Stimulated activated effector memory CD8-positive, alpha-beta T cell treated with anti-CD3 and anti-CD28 coated beads, Interleukin-12 subunit alpha, Interleukin-12 subunit beta, amount 100 ng/mL, for 72 hours (primary cell): Measurements from ENCODE around the gene UBA7.
"Not testable (repeated sequence)": the region's sequence is repeated elsewhere in the genome, so short reads cannot be mapped to it uniquely, and the experiment has no call there.

ENCODE experiments used
- ATAC-seq: fragments of 150-1000 bp; cut with Tn5 transposase; 2 replicates; pipeline ENCODE4 v1.10.0; 2021
- DNase-seq, 2 donors: peaks; one replicate each; pipeline ENCODE4 v3.0.0; 2021 to 2022; ENCODE audit warnings: low spot score in 2 of 2
- H3K27ac Mint-ChIP-seq: one replicate; pipeline ENCODE4 v1.8.0; 2022; ENCODE audit warnings: mild to moderate bottlenecking, mixed read lengths
- H3K36me3 Mint-ChIP-seq: one replicate; pipeline ENCODE4 v1.8.0; 2022; ENCODE audit warnings: mild to moderate bottlenecking, mixed read lengths
- H3K4me1 Mint-ChIP-seq: one replicate; pipeline ENCODE4 v1.8.0; 2022; ENCODE audit warnings: mixed read lengths
- H3K4me3 Mint-ChIP-seq: one replicate; pipeline ENCODE4 v1.8.0; 2022; ENCODE audit warnings: mild to moderate bottlenecking, mixed read lengths
- H3K9me3 Mint-ChIP-seq: one replicate; pipeline ENCODE4 v1.8.0; 2022; ENCODE audit warnings: mixed read lengths

Gene UBA7

DNA sequence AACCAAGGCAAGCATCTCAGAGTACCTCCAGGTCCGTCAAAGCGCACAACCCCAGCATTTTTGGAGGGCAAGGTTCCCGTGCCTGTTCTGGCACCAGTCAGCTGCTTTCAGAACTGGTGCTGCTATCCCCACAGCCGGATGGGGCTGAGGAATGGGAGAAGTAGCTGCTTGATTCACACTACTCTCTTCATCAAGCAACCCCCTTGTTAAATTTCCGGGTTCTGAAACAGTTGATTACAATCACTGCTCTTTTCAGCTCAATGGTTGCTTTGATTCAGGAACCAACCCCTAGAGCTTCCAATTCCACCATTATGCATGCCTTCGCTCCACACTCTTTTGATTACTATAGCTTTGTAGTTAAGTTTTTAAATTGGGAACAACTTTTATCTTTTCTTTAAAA is 12.3 kb upstream of the UBA7 start:
- Mint-ChIP-seq H3K9me3 (no peaks in the 10 kb centered on the region), H3K27ac (no peak overlapping the region), H3K4me1 (no peaks in the 10 kb centered on the region), H3K36me3 (no peaks in the 10 kb centered on the region), H3K4me3 (no peak overlapping the region)
- DNase-seq: no peak
- ATAC-seq: no peak

- not testable (repeated sequence) for ATAC-seq, H3K27ac Mint-ChIP-seq, H3K36me3 Mint-ChIP-seq, H3K4me3 Mint-ChIP-seq, H3K9me3 Mint-ChIP-seq, H3K4me1 Mint-ChIP-seq, DNase-seq
Observed at GRCh38 chr3:49823131-49823530, 9.4 kb upstream of the UBA7 start.

DNA sequence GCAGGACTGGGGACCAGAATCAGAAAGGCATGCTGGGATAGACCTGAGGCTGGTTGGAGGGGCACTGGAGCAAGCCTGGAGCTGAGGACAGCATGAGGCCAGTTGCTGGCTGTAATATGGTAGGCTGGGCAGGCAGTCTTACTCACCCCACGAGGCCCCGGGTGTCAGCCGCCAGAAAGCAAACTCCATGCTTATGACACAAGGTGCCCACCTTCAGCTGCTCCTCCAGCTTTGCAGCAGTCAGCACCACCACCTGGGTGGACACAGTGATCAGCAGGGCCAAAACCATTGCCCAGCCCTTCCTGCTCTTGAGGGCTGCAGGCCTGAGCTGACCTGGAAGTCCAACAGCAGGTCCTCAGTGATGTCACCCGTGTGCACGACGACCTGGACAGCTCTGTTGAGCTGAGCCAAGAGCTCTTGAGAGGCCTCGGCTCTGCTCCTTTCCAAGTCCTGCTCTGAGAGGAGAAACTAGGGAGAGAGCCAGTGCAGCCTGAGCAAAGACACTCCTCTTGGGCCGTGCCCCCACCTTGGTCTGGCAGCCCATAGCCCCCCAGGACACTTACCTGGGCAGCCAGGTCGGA is 747 bp downstream of the UBA7 start:
- Mint-ChIP-seq H3K9me3 (no peaks in the 10 kb centered on the region), H3K4me3 (peak overlapping the region; percentile 85), H3K36me3 (peaks cover 13% of the 10 kb centered on the region), H3K4me1 (peaks cover 40% of the 10 kb centered on the region), H3K27ac (peak overlapping the region; percentile 95)
- no peak for ATAC-seq
- no peak for DNase-seq

DNA sequence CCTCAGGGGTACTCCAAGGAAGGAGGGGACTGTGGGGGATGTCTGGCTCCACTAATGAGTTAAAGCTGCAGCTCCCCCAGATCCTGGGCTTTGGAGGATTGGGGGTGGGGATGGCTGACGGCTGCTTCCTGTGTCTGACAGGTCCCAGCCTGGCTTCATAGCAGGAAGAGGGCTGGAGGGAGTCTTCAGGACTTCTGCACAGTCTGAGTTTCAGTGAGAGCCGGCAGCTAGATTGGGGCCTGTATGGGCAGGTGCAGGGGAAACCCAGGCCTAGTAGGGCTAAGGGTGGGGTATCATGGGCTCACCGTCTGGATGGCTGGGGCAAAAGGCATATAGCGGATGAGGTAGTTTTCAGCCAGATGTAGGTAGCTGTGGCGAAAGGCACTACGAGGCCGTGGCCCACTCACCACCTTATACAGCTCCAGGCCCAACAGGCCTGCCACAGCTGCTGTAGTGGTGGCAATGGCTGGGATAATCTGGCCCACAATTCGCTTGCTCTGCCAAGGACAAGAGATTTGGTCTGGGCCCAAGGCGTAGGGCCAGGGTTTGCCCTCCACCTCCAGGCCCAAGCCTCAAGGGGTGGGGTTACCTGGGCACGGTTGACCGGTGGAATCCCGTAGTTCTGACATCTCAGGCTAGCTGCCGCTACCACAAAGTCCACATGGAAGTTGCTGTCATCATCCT is 6.2 kb downstream of the UBA7 start:
- Mint-ChIP-seq H3K9me3 (no peaks in the 10 kb centered on the region), H3K4me3 (no peak overlapping the region), H3K27ac (peak overlapping the region; percentile 76), H3K4me1 (peaks cover 37% of the 10 kb centered on the region), H3K36me3 (peaks cover 21% of the 10 kb centered on the region)
- no peak for ATAC-seq
- DNase-seq: no peak

DNA sequence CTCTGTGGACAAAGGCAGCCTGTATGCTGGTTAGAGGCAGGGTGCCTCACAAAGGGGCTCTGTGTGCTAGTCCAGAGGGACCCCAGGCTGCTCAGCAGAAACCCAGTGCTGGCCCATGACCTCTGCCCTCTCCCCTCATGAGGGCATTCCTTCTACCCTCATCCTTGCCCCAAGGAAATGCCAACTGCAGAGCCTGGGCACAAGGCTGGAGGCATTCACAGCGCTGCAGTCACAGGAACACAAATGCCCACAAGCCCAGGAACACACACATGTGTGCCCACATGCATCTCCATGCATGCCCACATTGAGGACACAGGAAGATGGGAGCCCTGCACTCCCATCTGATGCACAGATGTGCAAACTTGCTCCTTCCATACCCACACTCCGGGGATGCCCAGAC is 6.9 kb downstream of the UBA7 start:
- ATAC-seq (no peak), DNase-seq (no peak)
- peak overlapping the region; percentile 76 for H3K27ac Mint-ChIP-seq

DNA sequence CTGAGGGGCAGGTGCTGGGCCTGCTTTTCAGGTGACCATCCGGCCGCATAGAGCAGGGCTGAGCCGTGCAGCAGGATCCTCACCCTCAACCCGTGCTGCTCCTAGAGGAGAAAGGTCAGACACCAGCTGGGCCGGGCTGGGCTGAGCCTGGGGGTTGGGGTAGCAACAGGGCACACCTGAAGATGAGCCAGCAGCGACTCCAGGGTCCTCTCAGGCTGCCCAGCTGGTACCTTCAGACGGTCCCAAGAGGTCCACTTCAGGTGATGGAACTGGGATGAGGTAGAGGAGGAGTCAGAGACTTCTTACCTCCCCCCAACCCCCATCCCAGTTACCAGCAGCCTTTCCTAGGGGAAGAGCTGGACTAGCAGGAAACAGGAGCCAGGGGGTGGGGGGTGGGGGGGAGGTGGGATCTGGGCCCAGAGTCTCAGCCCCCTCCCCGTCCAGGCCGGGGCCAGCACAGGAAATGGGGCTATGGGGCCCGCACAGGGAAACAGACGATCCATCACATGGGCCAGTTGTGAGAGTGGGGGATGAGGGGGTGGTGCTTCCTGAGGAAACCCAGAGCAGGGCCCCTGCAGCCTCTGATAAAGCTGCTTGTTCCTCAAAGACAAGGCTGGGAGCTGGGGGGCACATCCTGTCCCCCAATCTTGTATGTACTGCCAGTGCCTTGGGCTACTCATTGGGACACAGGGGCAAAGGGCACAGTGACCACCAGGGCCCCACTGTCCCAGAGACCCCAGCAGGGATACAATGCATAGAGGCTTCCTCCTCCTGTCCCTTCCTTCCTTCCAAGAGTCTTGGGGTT is 7.7 kb downstream of the UBA7 start:
- Mint-ChIP-seq H3K4me3 (peak overlapping the region; percentile 14), H3K27ac (peak overlapping the region; percentile 75), H3K4me1 (peaks cover 37% of the 10 kb centered on the region), H3K36me3 (peaks cover 29% of the 10 kb centered on the region), H3K9me3 (no peaks in the 10 kb centered on the region)
- ATAC-seq (no peak), DNase-seq (no peak)

More for the DNA sequence above, 6.9 kb downstream of the UBA7 start:
- Mint-ChIP-seq H3K4me1 (peaks cover 41% of the 10 kb centered on the region), H3K36me3 (peaks cover 28% of the 10 kb centered on the region), H3K9me3 (no peaks in the 10 kb centered on the region), H3K4me3 (no peak overlapping the region)

DNA sequence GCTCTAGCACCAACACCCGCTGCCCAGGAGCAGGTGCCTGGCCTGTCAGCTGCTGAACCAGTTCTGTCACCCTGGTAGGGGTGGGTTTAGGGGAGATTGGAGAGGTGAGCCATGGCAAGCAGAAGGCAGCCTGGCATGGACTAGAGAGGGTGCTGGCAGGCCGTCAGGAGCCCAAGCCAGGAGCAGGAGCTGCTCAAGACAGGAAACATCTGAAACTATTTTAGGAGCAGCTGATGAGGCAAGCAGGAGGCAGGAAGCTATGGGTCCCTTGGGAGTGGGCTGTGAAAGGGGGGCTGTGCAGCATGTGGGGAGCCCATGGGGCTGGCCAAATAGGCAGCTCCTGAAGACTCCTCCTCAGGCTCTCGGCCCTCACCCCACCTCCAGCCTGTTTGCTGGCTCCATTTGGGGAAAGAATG is 8.4 kb downstream of the UBA7 start:
- peaks cover 33% of the 10 kb centered on the region for H3K4me1 Mint-ChIP-seq
- H3K27ac Mint-ChIP-seq: peak overlapping the region; percentile 75
- no peak for DNase-seq
- H3K9me3 Mint-ChIP-seq: no peaks in the 10 kb centered on the region
- ATAC-seq: no peak
- H3K4me3 Mint-ChIP-seq: peak overlapping the region; percentile 14
- peaks cover 29% of the 10 kb centered on the region for H3K36me3 Mint-ChIP-seq

- Mint-ChIP-seq H3K4me1 (peaks cover 33% of the 10 kb centered on the region), H3K4me3 (peak overlapping the region; percentile 81)
- no peak for DNase-seq
Observed at GRCh38 chr3:49804141-49805041, 9.4 kb downstream of the UBA7 start.

DNA sequence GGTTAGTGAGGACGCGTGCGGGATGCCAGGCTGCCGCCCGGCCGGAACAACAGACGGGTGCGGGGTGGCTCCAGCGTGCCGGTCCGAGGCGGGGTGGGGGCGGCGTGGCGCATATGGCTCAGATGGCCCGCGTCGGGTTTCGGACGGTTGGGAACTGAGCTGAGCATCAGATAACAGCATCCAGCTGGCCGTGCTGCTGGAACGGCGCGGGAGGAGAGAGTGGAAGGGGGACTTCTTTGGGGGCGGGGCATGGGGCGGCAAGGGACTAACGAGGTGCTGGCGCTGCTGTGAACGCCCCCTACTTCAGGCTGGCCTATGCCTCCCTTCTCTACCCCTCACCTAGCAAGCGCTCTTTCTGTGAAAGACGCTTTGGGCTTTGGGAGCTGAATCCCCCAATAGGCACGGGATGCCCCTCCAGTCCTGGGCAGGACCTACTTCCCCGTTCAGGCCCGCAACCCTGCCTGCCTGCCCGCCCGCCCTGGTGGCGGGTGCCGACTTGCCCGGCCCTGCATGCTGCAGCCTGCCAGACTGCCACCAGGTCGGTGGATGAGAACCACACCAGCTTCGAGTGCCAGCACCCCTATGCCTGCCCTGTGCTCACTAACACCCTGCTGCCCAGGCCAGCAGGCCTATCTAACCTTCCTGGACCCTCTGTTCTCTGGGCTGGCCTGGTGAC is 10.2 kb downstream of the UBA7 start:
- Mint-ChIP-seq H3K36me3 (peaks cover 15% of the 10 kb centered on the region), H3K9me3 (no peaks in the 10 kb centered on the region), H3K4me1 (peaks cover 33% of the 10 kb centered on the region), H3K4me3 (peak overlapping the region; percentile 81), H3K27ac (no peak overlapping the region)
- DNase-seq: peak in 1 of 2 donors; percentile 73
- ATAC-seq: peak; percentile 6

More at GRCh38 chr3:49804141-49805041, 9.4 kb downstream of the UBA7 start:
- H3K9me3 Mint-ChIP-seq: no peaks in the 10 kb centered on the region
- peaks cover 19% of the 10 kb centered on the region for H3K36me3 Mint-ChIP-seq
- no peak overlapping the region for H3K27ac Mint-ChIP-seq
- no peak for ATAC-seq

DNA sequence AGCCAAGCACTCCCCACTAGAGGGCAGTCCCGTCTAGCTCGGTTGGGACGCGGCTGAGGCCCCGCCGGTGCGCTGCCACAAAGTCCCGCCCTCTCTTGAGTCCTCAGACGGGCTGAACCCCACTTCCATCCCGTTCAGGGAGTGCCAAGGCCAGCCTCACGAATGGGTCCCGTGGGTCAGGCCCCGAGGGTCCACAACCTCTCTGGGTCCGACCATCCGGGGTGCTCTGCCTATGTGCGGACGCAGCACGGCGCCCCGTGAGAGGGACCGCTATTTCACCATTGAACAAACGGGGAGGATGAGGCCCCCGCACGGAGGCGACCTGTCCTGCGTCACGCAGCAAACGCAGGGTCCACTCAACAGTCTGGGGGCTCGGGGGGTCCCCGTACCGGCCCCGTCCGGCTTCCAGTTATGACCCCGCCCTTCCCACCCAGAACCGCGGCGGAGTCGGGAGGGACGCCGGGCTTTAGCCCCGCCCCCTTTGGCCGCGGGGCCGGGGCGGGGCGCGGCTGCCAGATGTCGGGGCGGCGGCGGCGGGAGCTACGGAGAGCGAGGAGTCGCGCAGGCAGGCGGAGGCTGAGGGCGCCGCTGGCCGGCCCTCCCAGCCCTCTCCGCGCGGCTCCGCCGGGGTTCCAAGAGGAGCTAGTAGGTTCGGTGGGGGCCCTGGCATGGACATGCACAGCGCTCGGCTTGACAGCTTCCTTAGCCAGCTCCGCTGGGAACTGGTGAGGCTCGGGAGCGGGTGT is 10.9 kb downstream of the UBA7 start, which contains the start of gene INKA1:
INKA1 (plus strand) TSS at position 543 of the 746 bp plus-strand sequence; CDS start at position 675, 132 bp downstream.
- ATAC-seq: peak; percentile 88
- H3K27ac Mint-ChIP-seq: peak within 1 kb of the TSS; percentile 29
- H3K4me1 Mint-ChIP-seq: peaks cover 28% of the 10 kb centered on the region
- DNase-seq: peak; percentile 90 to 95
- peak within 1 kb of the TSS; percentile 81 for H3K4me3 Mint-ChIP-seq
- no peaks in the 10 kb centered on the region for H3K9me3 Mint-ChIP-seq
- H3K36me3 Mint-ChIP-seq: peaks cover 15% of the 10 kb centered on the region

- Mint-ChIP-seq H3K4me3 (no peak overlapping the region), H3K9me3 (no peaks in the 10 kb centered on the region), H3K36me3 (peaks cover 15% of the 10 kb centered on the region), H3K27ac (peak overlapping the region; percentile 29), H3K4me1 (peaks cover 28% of the 10 kb centered on the region)
- ATAC-seq (no peak), DNase-seq (no peak)
Observed at GRCh38 chr3:49801160-49801559, 12.6 kb downstream of the UBA7 start.

DNA sequence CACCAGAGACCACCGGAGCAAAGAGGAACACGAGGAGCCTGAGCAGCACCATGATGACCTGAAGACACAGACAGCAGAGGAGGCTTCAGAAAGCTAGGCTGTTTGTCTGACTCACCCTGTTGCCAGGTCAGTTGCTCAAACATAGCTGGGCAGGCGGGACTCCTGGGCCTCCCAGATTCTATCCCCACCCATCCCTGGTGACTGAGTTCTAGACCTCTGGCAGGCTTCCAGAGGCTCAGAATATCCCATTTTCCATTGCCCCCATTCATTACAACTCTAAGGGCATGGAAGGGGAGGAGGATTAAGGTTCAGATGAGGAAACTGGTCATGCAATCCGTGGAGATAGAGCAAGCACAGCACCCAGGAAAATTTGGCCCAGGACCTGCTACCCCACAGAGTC is 14.0 kb downstream of the UBA7 start, which contains the start of gene CDHR4:
CDHR4 (minus strand) TSS at position 113 of the 400 bp plus-strand sequence; CDS start at position 52, 61 bp downstream.
- H3K4me1 Mint-ChIP-seq: peaks cover 18% of the 10 kb centered on the region
- peaks cover 10% of the 10 kb centered on the region for H3K36me3 Mint-ChIP-seq
- ATAC-seq: no peak
- no peak for DNase-seq
- no peak within 1 kb of the TSS for H3K4me3 Mint-ChIP-seq
- H3K9me3 Mint-ChIP-seq: no peaks in the 10 kb centered on the region
- H3K27ac Mint-ChIP-seq: no peak within 1 kb of the TSS

DNA sequence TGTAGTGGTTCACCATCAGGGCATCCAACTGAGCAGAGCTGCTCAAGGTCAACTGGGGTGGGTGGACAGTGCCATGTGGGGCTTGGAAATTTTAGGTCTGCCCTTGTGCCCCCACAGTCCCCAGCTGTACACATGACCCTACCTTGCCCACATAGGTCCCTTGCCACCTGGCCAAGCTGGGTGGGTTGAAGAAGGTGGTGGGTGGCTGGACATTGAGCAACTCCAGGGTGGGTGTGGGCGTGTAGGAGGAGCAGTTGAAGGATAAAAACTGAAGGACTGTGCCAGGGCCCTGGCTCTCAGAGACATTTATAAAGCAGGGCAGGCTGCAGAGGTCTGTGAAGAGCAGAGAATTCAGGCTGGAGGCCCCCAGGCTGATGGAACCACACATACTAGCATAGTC is 14.6 kb downstream of the UBA7 start:
- no peak overlapping the region for H3K27ac Mint-ChIP-seq
- ATAC-seq (no peak), DNase-seq (no peak)
- H3K36me3 Mint-ChIP-seq: peaks cover 10% of the 10 kb centered on the region
- peaks cover 16% of the 10 kb centered on the region for H3K4me1 Mint-ChIP-seq
- no peak overlapping the region for H3K4me3 Mint-ChIP-seq
- no peaks in the 10 kb centered on the region for H3K9me3 Mint-ChIP-seq
